ENCODE results near the gene STAMBPL1. TPM values are rescaled to one million over a fixed set of nuclear protein-coding genes. Genes with fewer than 3 reads are reported as not detected.

STAMBPL1 gene
- total and polyA plus RNA-seq, 2 donors (not counting 3 experiments of a cell fraction or from before 2014, with no cell fraction given): 0.70 to 1.8 TPM

DNA sequence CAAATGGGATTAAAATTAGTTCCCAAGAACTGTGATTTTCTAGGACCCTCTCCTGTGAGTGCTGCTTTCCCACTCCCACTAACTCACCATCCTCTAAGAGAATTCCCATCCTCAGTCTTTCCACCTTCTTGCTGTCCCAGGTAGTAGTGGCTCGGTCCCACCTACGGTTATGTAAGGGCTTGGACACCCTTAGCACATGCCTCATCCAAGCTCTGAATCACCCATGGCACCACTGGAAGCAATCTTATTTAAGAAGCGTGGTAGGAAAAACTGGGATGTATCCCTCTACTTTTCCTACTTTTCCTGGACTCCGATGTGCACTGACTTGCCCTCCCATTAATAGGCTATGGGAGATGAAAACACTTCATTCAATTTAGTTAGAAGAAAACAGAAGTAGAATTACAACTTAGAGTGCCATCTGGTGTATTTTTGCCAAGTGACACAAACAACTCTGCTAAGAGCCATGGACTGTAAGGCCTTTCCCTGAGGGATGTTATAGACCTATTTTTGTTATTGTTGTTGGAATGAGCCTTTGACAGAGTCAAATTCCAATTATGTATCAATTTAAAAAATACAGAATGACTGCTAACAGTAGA, 14.7 kb upstream of the STAMBPL1 start:
- H3K4me1 ChIP-seq (ENCODE audit: control insufficient read depth, extremely low read depth, insufficient read depth, low read length): no peaks in the 10 kb centered on the region
- intact Hi-C loops (cut with micrococcal nuclease): no loop called here
- dilution Hi-C loops (cut with MboI; ENCODE audit: extremely low pct_ligation_motif_present, low sequenced_read_pairs): no loop called here
- ChIA-PET CTCF (interaction anchor here (0.9 to 3.4 kb wide), 4 partner anchors 21 to 300 kb away, joined by 3 to 22 read pairs (median 3); no protein-coding TSS in a partner anchor), POLR2A (no interaction called here)
- H3K9me3 ChIP-seq (replicated peaks; ENCODE audit: control insufficient read depth, insufficient read depth, low read length): no peaks in the 10 kb centered on the region
- no TSS peak for BruUV-seq (replicated peaks)
- H2AFZ ChIP-seq (ENCODE audit: low read depth, low read length): no peak overlapping the region
- H3K27ac ChIP-seq (ENCODE audit: insufficient read depth, low read depth, low read length): no peak overlapping the region
- FAIRE-seq (no peak), DNase-seq (ENCODE audit: low read depth, low spot score) (no peak)
- no peaks in the 10 kb centered on the region for H3K9me1 ChIP-seq (replicated peaks; ENCODE audit: control insufficient read depth, extremely low read depth, insufficient read depth, low read length)
- no peak overlapping the region for H3K9ac ChIP-seq (replicated peaks; ENCODE audit: extremely low read depth, insufficient read depth, low read length)
- no peaks in the 10 kb centered on the region for H4K20me1 ChIP-seq (replicated peaks; ENCODE audit: control insufficient read depth, extremely low read depth, insufficient read depth, low read length)
- peaks cover 14 to 25% of the 10 kb centered on the region in 2 experiments for H3K27me3 ChIP-seq (ENCODE audit: control insufficient read depth in 2 of 2, insufficient read depth in 2 of 2, low read length in 2 of 2)
- H3K4me2 ChIP-seq (ENCODE audit: insufficient read depth, low read length): no peak overlapping the region
- no peak for TF ChIP-seq POLR2AphosphoS5 (IDR thresholded peaks at IDR 0.05; ENCODE audit: insufficient read depth, low read depth, low read length)
- no peak for TF ChIP-seq JUN (IDR thresholded peaks at IDR 0.05; ENCODE audit: borderline replicate concordance, insufficient read depth, insufficient read length, low read depth)
- TF ChIP-seq FOS (IDR thresholded peaks at IDR 0.05; ENCODE audit: borderline replicate concordance, insufficient read depth, low read length): no peak
- no peak for TF ChIP-seq GATA2 (IDR thresholded peaks at IDR 0.05; ENCODE audit: insufficient read depth, insufficient read length, low read depth, low read length)
- TF ChIP-seq, protein P1, sequence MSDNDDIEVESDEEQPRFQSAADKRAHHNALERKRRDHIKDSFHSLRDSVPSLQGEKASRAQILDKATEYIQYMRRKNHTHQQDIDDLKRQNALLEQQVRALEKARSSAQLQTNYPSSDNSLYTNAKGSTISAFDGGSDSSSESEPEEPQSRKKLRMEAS (IDR thresholded peaks at IDR 0.05; ENCODE audit: insufficient read depth, insufficient read length): no peak
- no peak for TF ChIP-seq POLR2A (IDR thresholded peaks at IDR 0.05; ENCODE audit: low read depth, low read length)
- TF ChIP-seq, protein P2, sequence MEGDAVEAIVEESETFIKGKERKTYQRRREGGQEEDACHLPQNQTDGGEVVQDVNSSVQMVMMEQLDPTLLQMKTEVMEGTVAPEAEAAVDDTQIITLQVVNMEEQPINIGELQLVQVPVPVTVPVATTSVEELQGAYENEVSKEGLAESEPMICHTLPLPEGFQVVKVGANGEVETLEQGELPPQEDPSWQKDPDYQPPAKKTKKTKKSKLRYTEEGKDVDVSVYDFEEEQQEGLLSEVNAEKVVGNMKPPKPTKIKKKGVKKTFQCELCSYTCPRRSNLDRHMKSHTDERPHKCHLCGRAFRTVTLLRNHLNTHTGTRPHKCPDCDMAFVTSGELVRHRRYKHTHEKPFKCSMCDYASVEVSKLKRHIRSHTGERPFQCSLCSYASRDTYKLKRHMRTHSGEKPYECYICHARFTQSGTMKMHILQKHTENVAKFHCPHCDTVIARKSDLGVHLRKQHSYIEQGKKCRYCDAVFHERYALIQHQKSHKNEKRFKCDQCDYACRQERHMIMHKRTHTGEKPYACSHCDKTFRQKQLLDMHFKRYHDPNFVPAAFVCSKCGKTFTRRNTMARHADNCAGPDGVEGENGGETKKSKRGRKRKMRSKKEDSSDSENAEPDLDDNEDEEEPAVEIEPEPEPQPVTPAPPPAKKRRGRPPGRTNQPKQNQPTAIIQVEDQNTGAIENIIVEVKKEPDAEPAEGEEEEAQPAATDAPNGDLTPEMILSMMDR (IDR thresholded peaks at IDR 0.05; ENCODE audit: extremely low read depth in 1 of 2, insufficient read depth in 1 of 2, low read depth in 1 of 2, low read length in 2 of 2): no peak
- TF ChIP-seq EZH2 (IDR thresholded peaks at IDR 0.05; ENCODE audit: borderline replicate concordance, low read depth, low read length, severe bottlenecking): no peak
- no peak for TF ChIP-seq MYC (IDR thresholded peaks at IDR 0.05; ENCODE audit: low read depth, low read length)
- H3K36me3 ChIP-seq (ENCODE audit: control insufficient read depth in 2 of 2, extremely low read depth in 1 of 2, insufficient read depth in 2 of 2, low read length in 2 of 2): no peaks in the 10 kb centered on the region
- no peaks in the 10 kb centered on the region for H3K79me2 ChIP-seq (ENCODE audit: control insufficient read depth, insufficient read depth, low read length)
- H3K4me3 ChIP-seq (replicated peaks in 1 of 3; ENCODE audit: insufficient read depth in 1 of 3, low read depth in 1 of 3, low read length in 3 of 3): no peak overlapping the region

Data from endothelial cell of umbilical vein (primary cell).